ENCODE measurements around the gene TRAPPC3L.

- TF ChIP-seq EP300 (conservative IDR thresholded peaks at IDR 0.05; ENCODE audit: poor library complexity, severe bottlenecking) (no peak), CTCF (IDR thresholded peaks at IDR 0.05; ENCODE audit: poor library complexity, severe bottlenecking) (no peak), TAF1 (IDR thresholded peaks at IDR 0.05; ENCODE audit: low read depth) (no peak)
These were observed 29.7 kb upstream of the TRAPPC3L start for GRCh38 chr6:116575227-116575626.

All from neural cell (in vitro differentiated cells).